ENCODE results near the gene ABCA10.

The ABCA10 gene

DNA sequence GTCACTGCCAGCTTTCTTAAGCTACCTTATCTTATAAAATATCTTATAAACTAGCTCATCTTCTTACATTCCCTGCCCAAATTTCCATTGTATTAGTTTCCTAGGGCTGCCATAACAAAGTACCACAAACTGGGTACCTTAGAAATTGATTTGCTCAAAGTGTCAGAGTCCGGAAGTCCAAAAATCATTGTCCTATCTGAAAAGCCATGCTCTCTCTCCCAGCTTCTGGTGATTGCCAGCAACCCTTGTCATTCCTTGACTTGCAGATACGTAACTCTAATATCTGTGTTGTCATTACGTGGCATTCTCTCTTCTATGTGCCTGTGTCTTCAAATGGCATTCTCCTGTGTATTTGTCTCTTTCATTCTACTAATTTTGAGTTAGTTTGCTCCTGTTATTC is 2.3 kb upstream of the ABCA10 start (continued):
- TF ChIP-seq, protein P1, sequence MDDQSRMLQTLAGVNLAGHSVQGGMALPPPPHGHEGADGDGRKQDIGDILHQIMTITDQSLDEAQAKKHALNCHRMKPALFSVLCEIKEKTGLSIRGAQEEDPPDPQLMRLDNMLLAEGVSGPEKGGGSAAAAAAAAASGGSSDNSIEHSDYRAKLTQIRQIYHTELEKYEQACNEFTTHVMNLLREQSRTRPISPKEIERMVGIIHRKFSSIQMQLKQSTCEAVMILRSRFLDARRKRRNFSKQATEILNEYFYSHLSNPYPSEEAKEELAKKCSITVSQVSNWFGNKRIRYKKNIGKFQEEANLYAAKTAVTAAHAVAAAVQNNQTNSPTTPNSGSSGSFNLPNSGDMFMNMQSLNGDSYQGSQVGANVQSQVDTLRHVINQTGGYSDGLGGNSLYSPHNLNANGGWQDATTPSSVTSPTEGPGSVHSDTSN (CRISPR knock-in tag; IDR thresholded peaks at IDR 0.05), result no peak
- no peak for TF ChIP-seq ZFP69B (tag by site-specific recombination; IDR thresholded peaks at IDR 0.05)

DNA sequence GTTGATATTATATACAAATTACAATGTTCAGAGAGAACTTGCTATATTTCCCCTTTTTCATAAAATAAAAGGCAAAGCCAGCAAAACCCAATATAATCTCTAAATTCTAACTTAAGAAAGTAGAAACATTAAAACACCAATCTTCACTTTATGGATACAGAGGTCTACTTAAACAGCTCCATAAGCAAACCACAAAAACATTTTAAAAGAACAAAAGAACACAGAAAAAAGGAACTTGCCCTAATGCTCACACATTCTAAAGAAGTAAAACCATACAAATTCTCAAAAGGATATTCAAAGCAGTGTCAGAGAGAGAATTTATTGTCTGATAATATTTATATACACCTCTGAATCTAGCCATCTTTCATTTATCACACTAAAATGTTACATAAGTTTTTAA is 606 bp downstream of the ABCA10 start:
- Histone ChIP-seq H3K36me3 (ENCODE audit: control insufficient read depth in 2 of 2, insufficient read depth in 1 of 2, low read length in 2 of 2) (no peaks in the 10 kb centered on the region), H3K9me3 (ENCODE audit: control insufficient read depth, insufficient read depth, low read depth, low read length) (no peaks in the 10 kb centered on the region), H3K4me3 (ENCODE audit: low read depth, low read length) (no peak overlapping the region), H3K27ac (ENCODE audit: extremely low read depth, low read depth, low read length) (no peak overlapping the region), H3K4me1 (ENCODE audit: control insufficient read depth, insufficient read depth, low read length) (no peaks in the 10 kb centered on the region)
- TF ChIP-seq, protein P2, sequence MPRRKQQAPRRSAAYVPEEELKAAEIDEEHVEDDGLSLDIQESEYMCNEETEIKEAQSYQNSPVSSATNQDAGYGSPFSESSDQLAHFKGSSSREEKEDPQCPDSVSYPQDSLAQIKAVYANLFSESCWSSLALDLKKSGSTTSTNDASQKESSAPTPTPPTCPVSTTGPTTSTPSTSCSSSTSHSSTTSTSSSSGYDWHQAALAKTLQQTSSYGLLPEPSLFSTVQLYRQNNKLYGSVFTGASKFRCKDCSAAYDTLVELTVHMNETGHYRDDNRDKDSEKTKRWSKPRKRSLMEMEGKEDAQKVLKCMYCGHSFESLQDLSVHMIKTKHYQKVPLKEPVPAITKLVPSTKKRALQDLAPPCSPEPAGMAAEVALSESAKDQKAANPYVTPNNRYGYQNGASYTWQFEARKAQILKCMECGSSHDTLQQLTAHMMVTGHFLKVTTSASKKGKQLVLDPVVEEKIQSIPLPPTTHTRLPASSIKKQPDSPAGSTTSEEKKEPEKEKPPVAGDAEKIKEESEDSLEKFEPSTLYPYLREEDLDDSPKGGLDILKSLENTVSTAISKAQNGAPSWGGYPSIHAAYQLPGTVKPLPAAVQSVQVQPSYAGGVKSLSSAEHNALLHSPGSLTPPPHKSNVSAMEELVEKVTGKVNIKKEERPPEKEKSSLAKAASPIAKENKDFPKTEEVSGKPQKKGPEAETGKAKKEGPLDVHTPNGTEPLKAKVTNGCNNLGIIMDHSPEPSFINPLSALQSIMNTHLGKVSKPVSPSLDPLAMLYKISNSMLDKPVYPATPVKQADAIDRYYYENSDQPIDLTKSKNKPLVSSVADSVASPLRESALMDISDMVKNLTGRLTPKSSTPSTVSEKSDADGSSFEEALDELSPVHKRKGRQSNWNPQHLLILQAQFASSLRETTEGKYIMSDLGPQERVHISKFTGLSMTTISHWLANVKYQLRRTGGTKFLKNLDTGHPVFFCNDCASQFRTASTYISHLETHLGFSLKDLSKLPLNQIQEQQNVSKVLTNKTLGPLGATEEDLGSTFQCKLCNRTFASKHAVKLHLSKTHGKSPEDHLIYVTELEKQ (tag by site-specific recombination; IDR thresholded peaks at IDR 0.05; ENCODE audit: borderline replicate concordance), result no peak
- no peak for TF ChIP-seq HOXC10 (CRISPR knock-in tag; IDR thresholded peaks at IDR 0.05)
- no peak for TF ChIP-seq ZBTB7A (tag by site-specific recombination; IDR thresholded peaks at IDR 0.05; ENCODE audit: low read depth)
- TF ChIP-seq ZNF202 (tag by site-specific recombination; IDR thresholded peaks at IDR 0.05; ENCODE audit: borderline replicate concordance), result no peak
- TF ChIP-seq ZNF404 (tag by site-specific recombination; IDR thresholded peaks at IDR 0.05), result no peak
- TF ChIP-seq, protein P3, sequence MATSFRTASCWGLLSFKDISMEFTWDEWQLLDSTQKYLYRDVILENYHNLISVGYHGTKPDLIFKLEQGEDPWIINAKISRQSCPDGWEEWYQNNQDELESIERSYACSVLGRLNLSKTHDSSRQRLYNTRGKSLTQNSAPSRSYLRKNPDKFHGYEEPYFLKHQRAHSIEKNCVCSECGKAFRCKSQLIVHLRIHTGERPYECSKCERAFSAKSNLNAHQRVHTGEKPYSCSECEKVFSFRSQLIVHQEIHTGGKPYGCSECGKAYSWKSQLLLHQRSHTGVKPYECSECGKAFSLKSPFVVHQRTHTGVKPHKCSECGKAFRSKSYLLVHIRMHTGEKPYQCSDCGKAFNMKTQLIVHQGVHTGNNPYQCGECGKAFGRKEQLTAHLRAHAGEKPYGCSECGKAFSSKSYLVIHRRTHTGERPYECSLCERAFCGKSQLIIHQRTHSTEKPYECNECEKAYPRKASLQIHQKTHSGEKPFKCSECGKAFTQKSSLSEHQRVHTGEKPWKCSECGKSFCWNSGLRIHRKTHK (tag by site-specific recombination; IDR thresholded peaks at IDR 0.05), result no peak
- TF ChIP-seq, protein P4, sequence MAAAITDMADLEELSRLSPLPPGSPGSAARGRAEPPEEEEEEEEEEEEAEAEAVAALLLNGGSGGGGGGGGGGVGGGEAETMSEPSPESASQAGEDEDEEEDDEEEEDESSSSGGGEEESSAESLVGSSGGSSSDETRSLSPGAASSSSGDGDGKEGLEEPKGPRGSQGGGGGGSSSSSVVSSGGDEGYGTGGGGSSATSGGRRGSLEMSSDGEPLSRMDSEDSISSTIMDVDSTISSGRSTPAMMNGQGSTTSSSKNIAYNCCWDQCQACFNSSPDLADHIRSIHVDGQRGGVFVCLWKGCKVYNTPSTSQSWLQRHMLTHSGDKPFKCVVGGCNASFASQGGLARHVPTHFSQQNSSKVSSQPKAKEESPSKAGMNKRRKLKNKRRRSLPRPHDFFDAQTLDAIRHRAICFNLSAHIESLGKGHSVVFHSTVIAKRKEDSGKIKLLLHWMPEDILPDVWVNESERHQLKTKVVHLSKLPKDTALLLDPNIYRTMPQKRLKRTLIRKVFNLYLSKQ (tag by site-specific recombination; IDR thresholded peaks at IDR 0.05; ENCODE audit: borderline replicate concordance), result no peak
- no peak for TF ChIP-seq ZNF514 (tag by site-specific recombination; IDR thresholded peaks at IDR 0.05)
- TF ChIP-seq ZNF292 (tag by site-specific recombination; IDR thresholded peaks at IDR 0.05; ENCODE audit: borderline replicate concordance, low read depth), result no peak
- no peak for TF ChIP-seq ZFP37 (tag by site-specific recombination; IDR thresholded peaks at IDR 0.05)
- TF ChIP-seq EGR2 (tag by site-specific recombination; IDR thresholded peaks at IDR 0.05; ENCODE audit: low read depth), result no peak
- TF ChIP-seq OVOL3 (tag by site-specific recombination; IDR thresholded peaks at IDR 0.05), result no peak
- no peak for TF ChIP-seq ZNF10 (tag by site-specific recombination; IDR thresholded peaks at IDR 0.05)
- no peak for TF ChIP-seq ZNF473 (tag by site-specific recombination; IDR thresholded peaks at IDR 0.05)
- no peak for TF ChIP-seq ZNF362 (tag by site-specific recombination; IDR thresholded peaks at IDR 0.05)
- TF ChIP-seq, protein P5, sequence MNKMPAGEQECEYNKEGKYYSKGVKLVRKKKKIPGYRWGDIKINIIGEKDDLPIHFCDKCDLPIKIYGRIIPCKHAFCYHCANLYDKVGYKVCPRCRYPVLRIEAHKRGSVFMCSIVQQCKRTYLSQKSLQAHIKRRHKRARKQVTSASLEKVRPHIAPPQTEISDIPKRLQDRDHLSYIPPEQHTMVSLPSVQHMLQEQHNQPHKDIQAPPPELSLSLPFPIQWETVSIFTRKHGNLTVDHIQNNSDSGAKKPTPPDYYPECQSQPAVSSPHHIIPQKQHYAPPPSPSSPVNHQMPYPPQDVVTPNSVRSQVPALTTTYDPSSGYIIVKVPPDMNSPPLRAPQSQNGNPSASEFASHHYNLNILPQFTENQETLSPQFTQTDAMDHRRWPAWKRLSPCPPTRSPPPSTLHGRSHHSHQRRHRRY (tag by site-specific recombination; IDR thresholded peaks at IDR 0.05), result no peak
- TF ChIP-seq ZSCAN30 (tag by site-specific recombination; IDR thresholded peaks at IDR 0.05), result no peak
- CTCF ChIA-PET, result interaction anchor here (1.1 kb wide), 1 partner anchor 9 kb away, joined by 3 read pairs; no protein-coding TSS in a partner anchor
- POLR2A ChIA-PET, result no interaction called here
